ENCODE results near the gene CDH4.

GRCh38 chr20:61726979-61727378, 474.9 kb downstream of the CDH4 start:
- TF ChIP-seq, protein P1, sequence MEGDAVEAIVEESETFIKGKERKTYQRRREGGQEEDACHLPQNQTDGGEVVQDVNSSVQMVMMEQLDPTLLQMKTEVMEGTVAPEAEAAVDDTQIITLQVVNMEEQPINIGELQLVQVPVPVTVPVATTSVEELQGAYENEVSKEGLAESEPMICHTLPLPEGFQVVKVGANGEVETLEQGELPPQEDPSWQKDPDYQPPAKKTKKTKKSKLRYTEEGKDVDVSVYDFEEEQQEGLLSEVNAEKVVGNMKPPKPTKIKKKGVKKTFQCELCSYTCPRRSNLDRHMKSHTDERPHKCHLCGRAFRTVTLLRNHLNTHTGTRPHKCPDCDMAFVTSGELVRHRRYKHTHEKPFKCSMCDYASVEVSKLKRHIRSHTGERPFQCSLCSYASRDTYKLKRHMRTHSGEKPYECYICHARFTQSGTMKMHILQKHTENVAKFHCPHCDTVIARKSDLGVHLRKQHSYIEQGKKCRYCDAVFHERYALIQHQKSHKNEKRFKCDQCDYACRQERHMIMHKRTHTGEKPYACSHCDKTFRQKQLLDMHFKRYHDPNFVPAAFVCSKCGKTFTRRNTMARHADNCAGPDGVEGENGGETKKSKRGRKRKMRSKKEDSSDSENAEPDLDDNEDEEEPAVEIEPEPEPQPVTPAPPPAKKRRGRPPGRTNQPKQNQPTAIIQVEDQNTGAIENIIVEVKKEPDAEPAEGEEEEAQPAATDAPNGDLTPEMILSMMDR (IDR thresholded peaks at IDR 0.05 in 8 of 11, conservative IDR thresholded peaks at IDR 0.05 in 3 of 11): no peak
- TF ChIP-seq POLR2A (IDR thresholded peaks at IDR 0.05): no peak
